HUES48 (cell line): ENCODE results near the gene CTNND2.

Experiments used
- H3K27ac ChIP-seq: one replicate; pipeline ENCODE4 v1.7.0; 2013; ENCODE audit warnings: low read depth, low read length, inconsistent platforms
- H3K27me3 ChIP-seq: 2 replicates; pipeline ENCODE4 v1.6.1; 2013; ENCODE audit warnings: mild to moderate bottlenecking, low read length; ENCODE audit not compliant: control insufficient read depth, insufficient read depth
- H3K36me3 ChIP-seq: 2 replicates; pipeline ENCODE4 v1.6.1; 2013; ENCODE audit warnings: low read length; ENCODE audit not compliant: control insufficient read depth, insufficient read depth
- H3K4me1 ChIP-seq: 2 replicates; pipeline ENCODE4 v1.6.1; 2013; ENCODE audit warnings: mild to moderate bottlenecking, low read length; ENCODE audit not compliant: control insufficient read depth, insufficient read depth
- H3K4me3 ChIP-seq: 2 replicates; pipeline ENCODE4 v1.5.1; 2013; ENCODE audit warnings: mild to moderate bottlenecking, low read depth, low read length
- H3K9ac ChIP-seq: 2 replicates; pipeline ENCODE4 v1.6.1; 2013; ENCODE audit warnings: mild to moderate bottlenecking, low read depth, low read length, moderate library complexity
- H3K9me3 ChIP-seq: 2 replicates; pipeline ENCODE4 v1.6.1; 2013; ENCODE audit warnings: low read length; ENCODE audit not compliant: control insufficient read depth, insufficient read depth

The CTNND2 gene

GRCh38 chr5:11266331-11266730, 637.9 kb downstream of the CTNND2 start:
- Histone ChIP-seq H3K36me3 (no peaks in the 10 kb centered on the region), H3K9ac (no peak overlapping the region), H3K4me1 (no peaks in the 10 kb centered on the region), H3K27me3 (no peaks in the 10 kb centered on the region), H3K4me3 (no peak overlapping the region), H3K27ac (no peak overlapping the region), H3K9me3 (no peaks in the 10 kb centered on the region)

GRCh38 chr5:11261241-11261640, 643.0 kb downstream of the CTNND2 start:
- no peak overlapping the region for H3K4me3 ChIP-seq
- no peaks in the 10 kb centered on the region for H3K9me3 ChIP-seq
- no peaks in the 10 kb centered on the region for H3K36me3 ChIP-seq
- H3K27ac ChIP-seq: no peak overlapping the region
- H3K9ac ChIP-seq: no peak overlapping the region
- H3K4me1 ChIP-seq: no peaks in the 10 kb centered on the region
- no peaks in the 10 kb centered on the region for H3K27me3 ChIP-seq

DNA sequence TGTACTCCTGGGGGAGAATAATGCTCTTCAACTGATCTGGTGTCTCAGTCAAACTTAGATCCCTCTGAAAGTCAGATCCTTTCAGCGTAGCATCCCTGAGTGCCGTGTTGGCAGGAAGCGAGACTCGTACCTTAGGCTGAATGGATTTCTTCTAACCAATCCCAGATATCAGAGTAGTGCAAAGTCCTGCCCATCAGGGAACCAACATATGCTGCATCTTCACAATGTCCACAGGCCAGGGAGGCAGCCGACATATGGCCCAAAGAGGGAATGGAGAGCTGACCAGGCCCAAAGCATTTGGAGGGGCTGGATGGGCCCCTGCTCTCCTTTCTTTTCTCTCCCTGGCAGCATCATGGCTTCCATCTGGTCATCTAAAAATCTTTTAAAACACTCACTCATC, 646.2 kb downstream of the CTNND2 start:
- Histone ChIP-seq H3K9me3 (no peaks in the 10 kb centered on the region), H3K36me3 (no peaks in the 10 kb centered on the region), H3K9ac (no peak overlapping the region), H3K4me1 (no peaks in the 10 kb centered on the region), H3K4me3 (no peak overlapping the region), H3K27me3 (no peaks in the 10 kb centered on the region), H3K27ac (no peak overlapping the region)

- peaks cover 8% of the 10 kb centered on the region for H3K4me1 ChIP-seq
- no peaks in the 10 kb centered on the region for H3K36me3 ChIP-seq
- H3K4me3 ChIP-seq: no peak overlapping the region
- H3K27ac ChIP-seq: no peak overlapping the region
- H3K9ac ChIP-seq: no peak overlapping the region
- H3K27me3 ChIP-seq: no peaks in the 10 kb centered on the region
- H3K9me3 ChIP-seq: no peaks in the 10 kb centered on the region
Observed at GRCh38 chr5:11252523-11252922, 651.7 kb downstream of the CTNND2 start.

- no peaks in the 10 kb centered on the region for H3K9me3 ChIP-seq
- no peak overlapping the region for H3K27ac ChIP-seq
- peaks cover 8% of the 10 kb centered on the region for H3K4me1 ChIP-seq
- no peak overlapping the region for H3K4me3 ChIP-seq
- H3K36me3 ChIP-seq: no peaks in the 10 kb centered on the region
- H3K9ac ChIP-seq: no peak overlapping the region
- no peaks in the 10 kb centered on the region for H3K27me3 ChIP-seq
Observed at GRCh38 chr5:11252075-11252474, 652.2 kb downstream of the CTNND2 start.

GRCh38 chr5:11251247-11251646, 653.0 kb downstream of the CTNND2 start:
- H3K4me1 ChIP-seq: peaks cover 8% of the 10 kb centered on the region
- no peaks in the 10 kb centered on the region for H3K9me3 ChIP-seq
- peak overlapping the region; percentile 27; the same call in 1 of the 2 replicates for H3K4me3 ChIP-seq
- no peaks in the 10 kb centered on the region for H3K36me3 ChIP-seq
- no peak overlapping the region for H3K27ac ChIP-seq
- no peak overlapping the region for H3K9ac ChIP-seq
- H3K27me3 ChIP-seq: no peaks in the 10 kb centered on the region

GRCh38 chr5:11248966-11249365, 655.3 kb downstream of the CTNND2 start:
- H3K27me3 ChIP-seq: no peaks in the 10 kb centered on the region
- H3K9me3 ChIP-seq: no peaks in the 10 kb centered on the region
- H3K36me3 ChIP-seq: no peaks in the 10 kb centered on the region
- no peak overlapping the region for H3K4me3 ChIP-seq
- H3K4me1 ChIP-seq: peaks cover 8% of the 10 kb centered on the region
- no peak overlapping the region for H3K27ac ChIP-seq
- no peak overlapping the region for H3K9ac ChIP-seq

GRCh38 chr5:11247224-11247623, 657.0 kb downstream of the CTNND2 start:
- Histone ChIP-seq H3K4me1 (peaks cover 19% of the 10 kb centered on the region), H3K36me3 (no peaks in the 10 kb centered on the region), H3K9me3 (no peaks in the 10 kb centered on the region), H3K9ac (no peak overlapping the region), H3K27me3 (no peaks in the 10 kb centered on the region), H3K4me3 (no peak overlapping the region), H3K27ac (no peak overlapping the region)

DNA sequence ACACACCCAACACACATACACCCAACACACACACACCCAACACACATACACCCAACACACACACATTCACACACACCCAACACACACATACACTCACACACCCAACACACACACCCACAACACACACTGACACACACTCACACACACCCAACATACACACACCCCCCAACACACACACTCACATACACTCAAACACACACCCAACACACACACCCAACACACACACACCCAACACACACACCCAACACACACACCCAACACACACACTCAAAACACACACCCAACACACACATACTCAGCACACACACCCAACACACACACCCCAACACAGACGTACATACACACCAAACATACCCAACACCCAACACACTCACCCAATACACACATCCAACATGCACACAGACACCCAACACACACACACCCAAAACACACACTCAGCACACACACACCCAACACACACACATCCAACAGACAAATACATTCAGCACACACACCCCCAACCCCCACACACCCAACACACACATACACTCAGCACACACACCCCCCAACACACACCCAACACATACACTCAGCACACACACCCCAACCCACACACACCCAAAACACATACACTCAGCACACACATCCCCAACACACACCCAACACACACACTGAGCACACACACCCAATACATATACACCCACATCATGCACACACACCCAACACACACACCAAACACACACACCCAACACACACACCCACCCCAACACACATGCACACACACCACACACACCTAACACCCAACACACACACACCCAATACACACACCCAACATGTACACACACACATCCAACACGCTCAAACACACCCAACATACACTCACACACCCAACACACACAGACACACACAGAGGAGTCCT, 663.7 kb downstream of the CTNND2 start:
- Histone ChIP-seq H3K9me3 (no peaks in the 10 kb centered on the region), H3K27me3 (no peaks in the 10 kb centered on the region), H3K4me3 (no peak overlapping the region), H3K9ac (no peak overlapping the region), H3K4me1 (peaks cover 11% of the 10 kb centered on the region), H3K27ac (no peak overlapping the region), H3K36me3 (no peaks in the 10 kb centered on the region)

DNA sequence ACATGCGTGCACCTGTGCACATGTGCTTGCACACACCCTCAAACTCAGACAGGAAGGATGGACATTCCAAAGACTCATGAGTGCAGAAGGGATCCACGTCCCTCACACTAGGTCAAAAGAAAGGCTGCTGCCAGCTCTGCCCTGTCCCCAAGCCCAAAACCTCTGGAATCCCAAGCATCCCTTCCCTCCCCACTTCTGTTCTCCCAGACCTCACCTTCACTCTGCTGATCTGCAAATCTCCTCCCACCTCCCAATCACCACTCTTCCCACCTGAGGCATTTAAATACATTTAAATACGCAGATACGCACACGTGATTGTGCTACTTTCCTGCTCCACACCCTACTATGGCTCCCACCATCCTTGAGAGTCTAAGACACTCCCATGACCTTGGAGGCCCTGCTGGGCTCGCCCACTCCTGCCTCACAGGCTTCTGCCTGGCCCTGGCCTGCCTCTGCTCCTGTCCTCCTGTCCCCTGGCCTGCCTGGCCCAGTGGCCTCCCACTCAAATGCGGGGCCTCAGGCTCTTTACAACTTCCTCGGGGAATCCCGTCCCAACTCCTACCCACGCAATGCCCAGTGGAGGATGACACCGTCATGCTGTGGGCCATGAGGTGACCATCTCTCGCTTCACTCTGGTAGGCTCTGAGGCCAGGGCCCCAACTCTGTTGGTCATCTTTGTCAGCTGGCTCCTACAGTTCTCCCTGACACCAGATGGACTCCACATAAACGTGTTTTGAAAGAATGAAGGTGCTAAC, 664.8 kb downstream of the CTNND2 start:
- peaks cover 11% of the 10 kb centered on the region for H3K4me1 ChIP-seq
- H3K36me3 ChIP-seq: no peaks in the 10 kb centered on the region
- no peaks in the 10 kb centered on the region for H3K27me3 ChIP-seq
- H3K9me3 ChIP-seq: no peaks in the 10 kb centered on the region
- H3K9ac ChIP-seq: no peak overlapping the region
- H3K4me3 ChIP-seq: no peak overlapping the region
- H3K27ac ChIP-seq: no peak overlapping the region

DNA sequence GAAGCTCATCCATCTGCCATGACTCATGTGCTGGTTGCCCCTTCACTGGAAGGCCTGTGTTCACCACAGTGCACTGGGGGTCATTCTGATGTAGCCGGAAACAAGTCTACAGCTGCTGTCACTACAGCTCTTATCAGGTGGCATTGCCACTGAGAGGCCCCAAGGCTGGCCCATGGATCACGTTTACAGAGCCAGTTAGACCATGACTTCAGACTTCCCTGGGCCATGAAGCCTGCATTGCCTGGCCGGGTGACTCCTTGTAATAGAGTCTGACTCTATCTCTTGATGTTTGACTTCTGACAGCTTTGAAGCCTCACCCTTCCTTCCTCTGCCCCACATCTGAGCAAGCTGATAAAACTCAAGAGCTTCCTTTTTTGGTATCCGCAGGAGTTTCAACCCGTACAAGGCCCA, 669.7 kb downstream of the CTNND2 start:
- no peaks in the 10 kb centered on the region for H3K4me1 ChIP-seq
- no peaks in the 10 kb centered on the region for H3K27me3 ChIP-seq
- H3K36me3 ChIP-seq: no peaks in the 10 kb centered on the region
- H3K27ac ChIP-seq: no peak overlapping the region
- no peak overlapping the region for H3K9ac ChIP-seq
- H3K9me3 ChIP-seq: peaks cover 6% of the 10 kb centered on the region; the same call in 1 of the 2 replicates
- H3K4me3 ChIP-seq: no peak overlapping the region
